ENCODE results near the gene DNAJC13.

DNAJC13 gene

DNA sequence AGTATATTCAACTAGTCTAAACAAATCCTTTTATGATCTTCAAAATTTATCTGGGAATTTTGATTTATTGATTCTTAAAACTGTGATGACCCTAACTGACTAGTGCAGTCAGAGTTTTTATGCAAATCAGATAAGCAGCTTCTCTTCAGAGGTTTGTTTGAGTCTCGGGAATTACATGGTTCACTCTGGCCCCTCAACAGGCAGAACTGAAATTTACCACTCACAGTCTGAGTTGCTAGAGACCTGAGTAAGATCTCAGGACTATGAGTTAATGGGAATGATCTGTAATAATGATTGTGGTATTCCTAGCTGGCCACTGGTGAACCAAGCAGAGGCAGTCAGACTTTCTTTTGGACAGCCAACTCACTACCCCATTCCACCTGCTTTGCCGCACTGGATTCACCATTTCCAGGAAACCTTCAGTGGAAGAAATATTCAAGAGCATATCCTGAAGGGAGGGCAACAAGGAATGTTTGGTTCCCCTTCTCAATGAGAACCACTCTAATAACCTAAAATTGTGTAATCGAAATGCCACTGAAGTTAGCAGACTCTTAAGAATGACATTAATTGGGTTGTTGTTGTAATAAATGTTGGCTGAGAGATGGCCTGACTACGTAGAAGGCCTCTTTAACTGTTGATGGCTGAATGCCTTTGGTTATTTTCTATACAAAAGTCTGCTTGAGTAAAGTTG lies 11.5 kb upstream of the DNAJC13 start:
- TF ChIP-seq, protein P1, sequence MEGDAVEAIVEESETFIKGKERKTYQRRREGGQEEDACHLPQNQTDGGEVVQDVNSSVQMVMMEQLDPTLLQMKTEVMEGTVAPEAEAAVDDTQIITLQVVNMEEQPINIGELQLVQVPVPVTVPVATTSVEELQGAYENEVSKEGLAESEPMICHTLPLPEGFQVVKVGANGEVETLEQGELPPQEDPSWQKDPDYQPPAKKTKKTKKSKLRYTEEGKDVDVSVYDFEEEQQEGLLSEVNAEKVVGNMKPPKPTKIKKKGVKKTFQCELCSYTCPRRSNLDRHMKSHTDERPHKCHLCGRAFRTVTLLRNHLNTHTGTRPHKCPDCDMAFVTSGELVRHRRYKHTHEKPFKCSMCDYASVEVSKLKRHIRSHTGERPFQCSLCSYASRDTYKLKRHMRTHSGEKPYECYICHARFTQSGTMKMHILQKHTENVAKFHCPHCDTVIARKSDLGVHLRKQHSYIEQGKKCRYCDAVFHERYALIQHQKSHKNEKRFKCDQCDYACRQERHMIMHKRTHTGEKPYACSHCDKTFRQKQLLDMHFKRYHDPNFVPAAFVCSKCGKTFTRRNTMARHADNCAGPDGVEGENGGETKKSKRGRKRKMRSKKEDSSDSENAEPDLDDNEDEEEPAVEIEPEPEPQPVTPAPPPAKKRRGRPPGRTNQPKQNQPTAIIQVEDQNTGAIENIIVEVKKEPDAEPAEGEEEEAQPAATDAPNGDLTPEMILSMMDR (IDR thresholded peaks at IDR 0.05; ENCODE audit: low read depth, low read length, missing control alignments) = no peak
- DNase-seq (ENCODE audit: low read depth) = no peak
- no peak overlapping the region for H3K4me3 ChIP-seq (ENCODE audit: low read depth, low read length)
- in situ Hi-C loops (cut with HindIII; ENCODE audit: low sequenced_read_pairs) = no loop called here

DNA sequence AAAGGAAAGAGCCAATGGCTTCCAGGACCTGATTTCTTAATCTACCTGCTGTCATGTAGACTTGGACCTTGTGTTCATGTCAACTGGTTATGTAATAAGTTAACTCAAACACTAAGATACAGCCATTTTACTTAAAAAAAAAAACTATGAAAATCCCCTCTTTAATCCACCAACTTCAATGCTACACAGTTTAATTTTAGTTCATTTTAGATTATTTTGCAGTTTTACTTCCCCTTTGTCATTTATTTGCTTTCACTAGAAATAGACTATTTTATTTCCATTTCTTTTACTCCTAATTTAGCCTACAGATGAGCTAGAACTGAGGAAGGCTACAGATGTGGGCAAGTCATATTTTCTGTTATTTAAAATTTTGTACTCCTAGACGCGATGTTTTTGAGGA lies 10.7 kb upstream of the DNAJC13 start:
- TF ChIP-seq, protein P1 (IDR thresholded peaks at IDR 0.05; ENCODE audit: low read depth, low read length, missing control alignments) = no peak
- H3K4me3 ChIP-seq (ENCODE audit: low read depth, low read length) = no peak overlapping the region
- in situ Hi-C loops (cut with HindIII; ENCODE audit: low sequenced_read_pairs) = no loop called here
- DNase-seq (ENCODE audit: low read depth) = no peak

DNA sequence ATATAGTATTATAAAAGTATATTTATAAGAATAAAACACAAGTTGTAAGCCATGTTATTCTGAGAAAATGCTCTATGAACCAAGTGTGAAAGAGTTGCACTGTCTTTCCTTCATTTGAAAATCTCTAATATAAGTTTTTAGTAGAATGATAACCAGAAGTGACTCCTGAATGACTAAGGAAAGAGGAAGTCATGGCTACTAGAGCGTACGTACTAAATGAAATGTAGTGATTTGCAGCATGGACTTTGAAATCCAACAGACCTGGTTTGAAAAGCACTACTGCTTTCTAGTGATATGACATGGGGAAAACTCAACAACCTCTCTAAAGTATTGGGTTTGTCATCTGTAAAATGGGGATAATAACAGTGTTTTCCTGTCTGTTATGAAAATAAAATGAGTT lies 10.3 kb upstream of the DNAJC13 start:
- TF ChIP-seq, protein P1 (IDR thresholded peaks at IDR 0.05; ENCODE audit: low read depth, low read length, missing control alignments) = no peak
- DNase-seq (ENCODE audit: low read depth) = no peak
- no peak overlapping the region for H3K4me3 ChIP-seq (ENCODE audit: low read depth, low read length)
- in situ Hi-C loops (cut with HindIII; ENCODE audit: low sequenced_read_pairs) = no loop called here

DNA sequence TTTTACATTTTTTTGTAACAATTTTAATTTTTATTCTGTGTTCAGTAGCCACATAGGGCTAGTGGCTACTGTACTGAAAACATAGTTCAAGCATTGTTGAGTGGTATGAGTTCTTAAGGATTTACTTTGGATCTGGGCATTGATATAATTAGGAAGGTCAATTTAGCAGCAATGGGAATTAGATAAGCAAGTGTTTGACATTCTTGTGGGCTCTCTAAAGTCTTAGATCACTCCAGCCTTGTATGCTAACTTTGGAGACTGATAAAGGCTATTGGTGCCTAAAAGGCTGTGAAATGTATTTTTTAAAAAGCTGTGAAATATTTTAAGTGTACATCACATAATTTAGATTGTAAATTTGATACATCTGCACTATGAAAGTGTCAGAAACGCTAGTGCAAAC lies 2.5 kb upstream of the DNAJC13 start:
- no peak for DNase-seq (ENCODE audit: low read depth)
- TF ChIP-seq, protein P1 (IDR thresholded peaks at IDR 0.05; ENCODE audit: low read depth, low read length, missing control alignments) = no peak
- in situ Hi-C loops (cut with HindIII; ENCODE audit: low sequenced_read_pairs) = no loop called here

DNA sequence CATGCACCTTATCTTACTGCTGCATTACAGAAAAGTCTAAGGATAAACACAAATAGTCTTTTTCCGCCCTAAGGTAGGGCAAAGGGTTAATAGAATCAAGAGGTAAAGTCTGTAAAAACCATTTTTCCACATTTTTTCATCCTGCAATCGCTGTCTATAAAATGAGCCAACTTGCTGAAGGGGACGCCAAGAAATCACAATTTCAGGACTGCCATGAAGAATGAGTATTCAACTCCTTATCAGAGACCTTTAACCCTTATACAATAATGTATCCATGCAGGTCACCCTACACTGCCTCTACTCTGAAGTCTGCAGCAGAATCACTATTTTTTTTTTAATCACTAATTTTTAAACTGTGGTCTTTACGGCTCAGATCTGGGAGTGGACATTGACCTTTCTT lies 1.1 kb upstream of the DNAJC13 start:
- TF ChIP-seq, protein P1 (IDR thresholded peaks at IDR 0.05; ENCODE audit: low read depth, low read length, missing control alignments) = no peak
- in situ Hi-C loops (cut with HindIII; ENCODE audit: low sequenced_read_pairs) = no loop called here
- no peak overlapping the region for H3K4me3 ChIP-seq (ENCODE audit: low read depth, low read length)
- no peak for DNase-seq (ENCODE audit: low read depth)

More for the DNA sequence above, 2.5 kb upstream of the DNAJC13 start:
- H3K4me3 ChIP-seq (ENCODE audit: low read depth, low read length) = no peak overlapping the region

DNA sequence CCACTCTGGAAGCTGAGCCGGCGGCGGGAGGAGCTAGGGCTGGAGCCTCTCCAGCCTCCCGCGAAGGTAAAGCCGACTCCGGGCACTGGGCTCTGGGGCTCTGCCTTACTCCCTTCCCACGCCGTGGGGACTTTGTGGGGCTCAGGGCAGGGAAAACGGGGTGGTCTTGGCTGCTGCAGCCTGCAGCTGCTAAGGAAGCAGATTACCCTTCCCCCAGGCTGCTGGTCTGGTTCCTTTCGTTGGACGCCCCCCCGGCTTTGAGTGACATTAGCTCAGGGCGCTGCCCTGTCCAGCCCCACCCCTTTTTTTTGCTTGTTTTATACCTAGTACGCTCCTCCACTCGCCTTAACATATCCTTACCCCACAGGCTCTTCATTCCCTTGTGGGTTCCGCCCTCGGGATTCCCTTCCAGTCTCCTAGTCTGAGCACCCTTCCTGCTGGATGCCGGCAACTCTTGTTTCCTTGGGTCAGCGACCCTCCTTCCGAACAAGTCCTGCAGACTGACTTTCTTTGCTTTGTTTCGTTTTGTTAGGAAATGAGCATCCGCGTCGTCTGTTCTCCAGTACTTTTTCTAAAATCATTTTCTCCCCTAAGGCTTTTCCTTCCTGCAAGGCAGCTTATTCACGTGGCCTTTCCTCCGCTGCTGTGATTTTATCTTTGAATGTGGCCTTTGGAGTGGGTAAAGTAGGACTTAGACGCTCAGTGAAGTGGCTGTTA lies 551 bp downstream of the DNAJC13 start:
- no peak for DNase-seq (ENCODE audit: low read depth)
- TF ChIP-seq, protein P1 (IDR thresholded peaks at IDR 0.05; ENCODE audit: low read depth, low read length, missing control alignments) = no peak
- in situ Hi-C loops (cut with HindIII; ENCODE audit: low sequenced_read_pairs) = no loop called here
- peak overlapping the region; percentile 98 for H3K4me3 ChIP-seq (ENCODE audit: low read depth, low read length)

Data from astrocyte of the cerebellum (primary cell).